Vagina (tissue), 2 donors: Measurements from ENCODE around the gene CAMK2B.

Source experiments
- CTCF ChIP-seq, 3 experiments: fragments of 450-650 bp in 2 of 3; fragments of 200-600 bp in 1 of 3; sonication (generic) in 1 of 3; IDR thresholded peaks; one replicate each; pipeline ENCODE4 v1.5.1; 2017 to 2019; ENCODE audit warnings: antibody characterized with exemption in 3 of 3, mild to moderate bottlenecking in 2 of 3, moderate library complexity in 2 of 3
- POLR2AphosphoS5 ChIP-seq, 2 donors: sonication (generic); formaldehyde crosslinking; IDR thresholded peaks; one replicate each; pipeline ENCODE4 v1.9.0; 2017; ENCODE audit warnings: antibody characterized with exemption in 2 of 2, mild to moderate bottlenecking in 2 of 2, low read depth in 1 of 2; ENCODE audit not compliant: insufficient read depth in 1 of 2

DNA sequence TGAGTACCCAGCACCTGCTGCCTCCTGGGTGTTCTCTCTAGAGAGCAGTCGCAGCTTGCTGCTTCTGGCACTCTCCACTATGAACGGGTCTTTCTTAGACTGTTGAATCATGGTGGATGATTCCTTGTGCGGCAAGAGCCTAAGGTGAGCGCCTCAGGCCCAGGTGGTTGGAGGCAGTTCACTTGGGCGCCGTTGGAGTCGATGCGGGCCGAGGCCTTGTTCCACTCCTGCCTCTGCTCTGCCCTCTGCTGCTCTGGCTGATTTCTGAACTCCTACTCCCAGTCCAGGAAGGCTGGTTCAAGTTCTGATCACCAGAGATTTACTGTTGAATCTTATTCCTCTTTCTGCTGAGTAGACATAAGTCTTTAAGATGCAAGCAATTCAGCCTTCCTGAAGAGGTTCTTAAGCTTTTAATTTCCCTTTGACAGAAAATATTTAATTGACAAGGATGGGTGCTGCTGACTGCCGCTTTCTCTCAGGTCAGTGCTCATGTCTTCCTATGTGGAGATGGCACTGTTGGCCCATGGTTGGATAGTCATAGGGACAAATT lies 114.2 kb downstream of the CAMK2B start:
- TF ChIP-seq CTCF (IDR thresholded peaks at IDR 0.05) (no peak), POLR2AphosphoS5 (IDR thresholded peaks at IDR 0.05; ENCODE audit: insufficient read depth in 1 of 2, low read depth in 1 of 2) (no peak)
